ENCODE measurements around the gene HNRNPAB. TPM values are rescaled to one million over a fixed set of nuclear protein-coding genes. Genes with fewer than 3 reads are reported as not detected.
A peak's percentile ranks its signal among the peaks of the same experiment; 100 is the strongest.

The HNRNPAB gene
- total and polyA plus RNA-seq, 9 of the 15 experiments (the other 6 are each of a cell fraction or from before 2014, with no cell fraction given) = 34.6 to 425 (median 236) TPM

DNA sequence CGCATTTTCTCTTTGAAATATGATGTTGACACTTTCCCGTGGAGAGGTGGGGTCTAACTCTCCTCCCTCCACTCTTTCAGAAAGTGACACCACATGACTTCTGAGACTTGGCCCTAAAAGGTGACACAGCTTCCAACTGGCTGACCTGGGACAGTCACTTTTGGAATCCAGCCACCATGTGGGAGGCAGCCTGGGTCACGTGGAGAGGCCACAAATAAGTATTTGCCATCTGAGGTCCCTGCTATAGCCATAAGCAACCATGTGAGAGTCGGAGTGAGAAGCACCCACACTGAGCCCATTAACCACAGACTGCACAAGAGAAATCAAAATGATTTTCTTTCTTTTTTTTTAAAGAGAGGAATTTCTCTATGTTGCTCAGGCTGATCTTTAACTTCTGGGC lies 32.3 kb downstream of the HNRNPAB start (continued):
- TF ChIP-seq ZNF518B (CRISPR knock-in tag; IDR thresholded peaks at IDR 0.05) = no peak
- TF ChIP-seq NCOA2 (IDR thresholded peaks at IDR 0.05; ENCODE audit: partially characterized antibody in 2 of 2) = no peak
- TF ChIP-seq MYC (IDR thresholded peaks at IDR 0.05; ENCODE audit: low read depth, low read length) = peak; percentile 55
- TF ChIP-seq MYC (CRISPR knock-in tag; IDR thresholded peaks at IDR 0.05; ENCODE audit: borderline replicate concordance, low read depth) = no peak
- TF ChIP-seq PHF8 (IDR thresholded peaks at IDR 0.05; ENCODE audit: borderline replicate concordance, low read length) = no peak
- no peak for TF ChIP-seq MYBL2 (IDR thresholded peaks at IDR 0.05; ENCODE audit: low read depth)
- TF ChIP-seq MYBL2 (CRISPR knock-in tag; IDR thresholded peaks at IDR 0.05; ENCODE audit: borderline replicate concordance) = no peak
- TF ChIP-seq, protein P1, sequence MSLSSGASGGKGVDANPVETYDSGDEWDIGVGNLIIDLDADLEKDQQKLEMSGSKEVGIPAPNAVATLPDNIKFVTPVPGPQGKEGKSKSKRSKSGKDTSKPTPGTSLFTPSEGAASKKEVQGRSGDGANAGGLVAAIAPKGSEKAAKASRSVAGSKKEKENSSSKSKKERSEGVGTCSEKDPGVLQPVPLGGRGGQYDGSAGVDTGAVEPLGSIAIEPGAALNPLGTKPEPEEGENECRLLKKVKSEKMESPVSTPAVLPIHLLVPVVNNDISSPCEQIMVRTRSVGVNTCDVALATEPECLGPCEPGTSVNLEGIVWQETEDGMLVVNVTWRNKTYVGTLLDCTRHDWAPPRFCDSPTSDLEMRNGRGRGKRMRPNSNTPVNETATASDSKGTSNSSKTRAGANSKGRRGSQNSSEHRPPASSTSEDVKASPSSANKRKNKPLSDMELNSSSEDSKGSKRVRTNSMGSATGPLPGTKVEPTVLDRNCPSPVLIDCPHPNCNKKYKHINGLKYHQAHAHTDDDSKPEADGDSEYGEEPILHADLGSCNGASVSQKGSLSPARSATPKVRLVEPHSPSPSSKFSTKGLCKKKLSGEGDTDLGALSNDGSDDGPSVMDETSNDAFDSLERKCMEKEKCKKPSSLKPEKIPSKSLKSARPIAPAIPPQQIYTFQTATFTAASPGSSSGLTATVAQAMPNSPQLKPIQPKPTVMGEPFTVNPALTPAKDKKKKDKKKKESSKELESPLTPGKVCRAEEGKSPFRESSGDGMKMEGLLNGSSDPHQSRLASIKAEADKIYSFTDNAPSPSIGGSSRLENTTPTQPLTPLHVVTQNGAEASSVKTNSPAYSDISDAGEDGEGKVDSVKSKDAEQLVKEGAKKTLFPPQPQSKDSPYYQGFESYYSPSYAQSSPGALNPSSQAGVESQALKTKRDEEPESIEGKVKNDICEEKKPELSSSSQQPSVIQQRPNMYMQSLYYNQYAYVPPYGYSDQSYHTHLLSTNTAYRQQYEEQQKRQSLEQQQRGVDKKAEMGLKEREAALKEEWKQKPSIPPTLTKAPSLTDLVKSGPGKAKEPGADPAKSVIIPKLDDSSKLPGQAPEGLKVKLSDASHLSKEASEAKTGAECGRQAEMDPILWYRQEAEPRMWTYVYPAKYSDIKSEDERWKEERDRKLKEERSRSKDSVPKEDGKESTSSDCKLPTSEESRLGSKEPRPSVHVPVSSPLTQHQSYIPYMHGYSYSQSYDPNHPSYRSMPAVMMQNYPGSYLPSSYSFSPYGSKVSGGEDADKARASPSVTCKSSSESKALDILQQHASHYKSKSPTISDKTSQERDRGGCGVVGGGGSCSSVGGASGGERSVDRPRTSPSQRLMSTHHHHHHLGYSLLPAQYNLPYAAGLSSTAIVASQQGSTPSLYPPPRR (CRISPR knock-in tag; IDR thresholded peaks at IDR 0.05; ENCODE audit: borderline replicate concordance) = no peak
- TF ChIP-seq SRSF9 (IDR thresholded peaks at IDR 0.05; ENCODE audit: borderline replicate concordance, low read depth, low read length) = no peak
- TF ChIP-seq CC2D1A (IDR thresholded peaks at IDR 0.05) = no peak
- peak; percentile 58; the same call in 1 of the 2 replicates for TF ChIP-seq FOXJ2 (tag; IDR thresholded peaks at IDR 0.05)
- TF ChIP-seq, protein P2, sequence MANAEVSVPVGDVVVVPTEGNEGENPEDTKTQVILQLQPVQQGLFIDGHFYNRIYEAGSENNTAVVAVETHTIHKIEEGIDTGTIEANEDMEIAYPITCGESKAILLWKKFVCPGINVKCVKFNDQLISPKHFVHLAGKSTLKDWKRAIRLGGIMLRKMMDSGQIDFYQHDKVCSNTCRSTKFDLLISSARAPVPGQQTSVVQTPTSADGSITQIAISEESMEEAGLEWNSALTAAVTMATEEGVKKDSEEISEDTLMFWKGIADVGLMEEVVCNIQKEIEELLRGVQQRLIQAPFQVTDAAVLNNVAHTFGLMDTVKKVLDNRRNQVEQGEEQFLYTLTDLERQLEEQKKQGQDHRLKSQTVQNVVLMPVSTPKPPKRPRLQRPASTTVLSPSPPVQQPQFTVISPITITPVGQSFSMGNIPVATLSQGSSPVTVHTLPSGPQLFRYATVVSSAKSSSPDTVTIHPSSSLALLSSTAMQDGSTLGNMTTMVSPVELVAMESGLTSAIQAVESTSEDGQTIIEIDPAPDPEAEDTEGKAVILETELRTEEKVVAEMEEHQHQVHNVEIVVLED (CRISPR knock-in tag; IDR thresholded peaks at IDR 0.05) = no peak
- TF ChIP-seq MAFG (tag; conservative IDR thresholded peaks at IDR 0.05) = no peak
- peak; percentile 58 for TF ChIP-seq EGR1 (conservative IDR thresholded peaks at IDR 0.05)
- no peak for TF ChIP-seq SRSF7 (optimal IDR thresholded peaks at IDR 0.05; ENCODE audit: low read depth, low read length)
- no peak for TF ChIP-seq SMAD3 (CRISPR knock-in tag; conservative IDR thresholded peaks at IDR 0.05)
- TF ChIP-seq, protein P3, sequence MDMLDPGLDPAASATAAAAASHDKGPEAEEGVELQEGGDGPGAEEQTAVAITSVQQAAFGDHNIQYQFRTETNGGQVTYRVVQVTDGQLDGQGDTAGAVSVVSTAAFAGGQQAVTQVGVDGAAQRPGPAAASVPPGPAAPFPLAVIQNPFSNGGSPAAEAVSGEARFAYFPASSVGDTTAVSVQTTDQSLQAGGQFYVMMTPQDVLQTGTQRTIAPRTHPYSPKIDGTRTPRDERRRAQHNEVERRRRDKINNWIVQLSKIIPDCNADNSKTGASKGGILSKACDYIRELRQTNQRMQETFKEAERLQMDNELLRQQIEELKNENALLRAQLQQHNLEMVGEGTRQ (CRISPR knock-in tag; IDR thresholded peaks at IDR 0.05) = peak; percentile 89
- no peak for TF ChIP-seq CHCHD3 (CRISPR knock-in tag; IDR thresholded peaks at IDR 0.05)
- no peak for TF ChIP-seq PYGO2 (tag; IDR thresholded peaks at IDR 0.05)

Data from K562 (cell line).